Activated effector memory CD4-positive, alpha-beta T cell treated with anti-CD3 and anti-CD28 coated beads, Interleukin-2, amount 50 U/mL, for 16 hours (primary cell): ENCODE measurements around the gene FBXO38.
"Not testable (repeated sequence)": the region's sequence is repeated elsewhere in the genome, so short reads cannot be mapped to it uniquely, and the experiment has no call there.

Experiments
- DNase-seq: peaks from one replicate; pipeline ENCODE4 v3.0.0-alpha.2; 2020

Gene FBXO38

GRCh38 chr5:148428848-148429247 lies 45.1 kb downstream of the FBXO38 start:
- DNase-seq = no peak

GRCh38 chr5:148433826-148434225 lies 50.1 kb downstream of the FBXO38 start:
- DNase-seq = no peak

- no peak for DNase-seq
Measured at GRCh38 chr5:148436029-148436428, 52.3 kb downstream of the FBXO38 start.

GRCh38 chr5:148437249-148437648 lies 53.5 kb downstream of the FBXO38 start:
- no peak for DNase-seq

GRCh38 chr5:148438933-148439332 lies 55.2 kb downstream of the FBXO38 start:
- no peak for DNase-seq

- no peak for DNase-seq
Measured at GRCh38 chr5:148443241-148443640, 59.5 kb downstream of the FBXO38 start.

- peak; percentile 64 for DNase-seq
Measured at GRCh38 chr5:148443998-148444397, 60.2 kb downstream of the FBXO38 start.

GRCh38 chr5:148445578-148445977 lies 61.8 kb downstream of the FBXO38 start:
- no peak for DNase-seq

GRCh38 chr5:148446611-148447010 lies 62.9 kb downstream of the FBXO38 start:
- no peak for DNase-seq

- DNase-seq = no peak
Measured at GRCh38 chr5:148452499-148453193, 68.9 kb downstream of the FBXO38 start.

- DNase-seq = no peak
Measured at GRCh38 chr5:148454576-148454975, 70.8 kb downstream of the FBXO38 start.

- no peak for DNase-seq
Measured at GRCh38 chr5:148455185-148455584, 71.4 kb downstream of the FBXO38 start.

GRCh38 chr5:148457183-148457620 lies 73.4 kb downstream of the FBXO38 start:
- no peak for DNase-seq

GRCh38 chr5:148458036-148458888 lies 74.5 kb downstream of the FBXO38 start:
- DNase-seq = no peak

GRCh38 chr5:148459669-148460068 lies 75.9 kb downstream of the FBXO38 start:
- DNase-seq = no peak

- no peak for DNase-seq
Measured at GRCh38 chr5:148465381-148466235, 81.8 kb downstream of the FBXO38 start.

- no peak for DNase-seq
Measured at GRCh38 chr5:148466236-148466580, 82.5 kb downstream of the FBXO38 start.

GRCh38 chr5:148467958-148468357 lies 84.2 kb downstream of the FBXO38 start:
- no peak for DNase-seq

- DNase-seq = not testable (repeated sequence)
Measured at GRCh38 chr5:148468746-148469145, 85.0 kb downstream of the FBXO38 start.

GRCh38 chr5:148469501-148469935 lies 85.8 kb downstream of the FBXO38 start:
- DNase-seq = no peak

GRCh38 chr5:148471379-148471778 lies 87.6 kb downstream of the FBXO38 start:
- DNase-seq = no peak

- DNase-seq = no peak
Measured at GRCh38 chr5:148474025-148474511, 90.3 kb downstream of the FBXO38 start.

- no peak for DNase-seq
Measured at GRCh38 chr5:148476302-148476701, 92.5 kb downstream of the FBXO38 start.
